A549 (cell line): Measurements from ENCODE around the gene NAT10. TPM values are rescaled to one million over a fixed set of nuclear protein-coding genes. Genes with fewer than 3 reads are reported as not detected.

Experiments used
- ATAC-seq, 2 experiments: fragments of 200-7000 bp in 1 of 2; fragments of >200 bp in 1 of 2; cut with Nextera tagmentation in 1 of 2; cut with Tn5 transposase in 1 of 2; 3 replicates each; pipeline versions ENCODE4 v1.8.0 to v1.9.1; 2018 to 2020; ENCODE audit warnings: mild to moderate bottlenecking in 1 of 2, moderate library complexity in 1 of 2
- CTCF ChIA-PET: fragments of 300-600 bp; sonication (Branson Sonifier 250); formaldehyde crosslinking; extraction: SDS; loops from one replicate; lab custom pipeline; 2021; ENCODE audit warnings: antibody characterized with exemption, inconsistent platforms; lab: Yijun Ruan, JAX
- POLR2A ChIA-PET: fragments of 350-600 bp; formaldehyde crosslinking; extraction: SDS; loops from one replicate; lab custom pipeline; 2021; ENCODE audit warnings: antibody characterized with exemption, inconsistent platforms; lab: Yijun Ruan, JAX
- DNase-seq, 2 experiments: peaks; one replicate each; pipeline versions ENCODE4 v3.0.0 to v3.0.0-alpha.2; 2011 to 2016; ENCODE audit warnings: low read depth in 1 of 2, low spot score in 1 of 2
- FAIRE-seq: peaks from 2 replicates; lab custom pipeline; 2011; peaks lifted over from hg19 to GRCh38; lab: Jason Lieb, UNC
- H3K27ac ChIP-seq, 2 experiments: fragments of >200 bp; sonication (Bioruptor Twin); formaldehyde crosslinking; 3 replicates each; pipeline ENCODE4 v1.5.1; 2016 to 2017
- H3K4me1 ChIP-seq: fragments of >200 bp; sonication (Bioruptor Twin); formaldehyde crosslinking; 3 replicates; pipeline ENCODE4 v1.6.1; 2016
- H3K4me2 ChIP-seq: fragments of >200 bp; sonication (Bioruptor Twin); formaldehyde crosslinking; 3 replicates; pipeline ENCODE4 v1.6.1; 2016
- H3K4me3 ChIP-seq: fragments of >200 bp; sonication (Bioruptor Twin); formaldehyde crosslinking; 3 replicates; pipeline ENCODE4 v1.5.1; 2016
- H3K9me3 ChIP-seq: fragments of >200 bp; sonication (Bioruptor Twin); formaldehyde crosslinking; 3 replicates; pipeline ENCODE4 v1.6.1; 2016
- CHD2 ChIP-seq: fragments of 150-350 bp; IDR thresholded peaks from 2 replicates; pipeline ENCODE4 v1.6.1; 2014; ENCODE audit warnings: low read length; ENCODE audit not compliant: partially characterized antibody
- EHMT2 ChIP-seq: fragments of 200-600 bp; sonication (generic); IDR thresholded peaks from 2 replicates; pipeline ENCODE4 v1.6.1; 2016; ENCODE audit warnings: antibody characterized with exemption, low read depth, mild to moderate bottlenecking, moderate library complexity
- FOSB ChIP-seq: fragments of 250-450 bp; sonication (Bioruptor Pico); IDR thresholded peaks from 2 replicates; pipeline ENCODE4 v1.5.0; 2020; ENCODE audit warnings: mild to moderate bottlenecking, moderate library complexity
- HDAC2 ChIP-seq: fragments of 200-600 bp; sonication (generic); IDR thresholded peaks from 2 replicates; pipeline ENCODE4 v1.6.1; 2016
- HES2 ChIP-seq: fragments of >200 bp; sonication (Bioruptor Twin); formaldehyde crosslinking; IDR thresholded peaks from 2 replicates; pipeline ENCODE4 v1.6.1; 2016
- HOXB5 ChIP-seq: fragments of 250-450 bp; sonication (Bioruptor Pico); IDR thresholded peaks from 2 replicates; pipeline ENCODE4 v1.5.0; 2020; ENCODE audit warnings: mild to moderate bottlenecking, moderate library complexity
- JUN ChIP-seq, 2 experiments: fragments of >200 bp; sonication (Bioruptor Twin); formaldehyde crosslinking; IDR thresholded peaks; 2 replicates in 1 of 2; 3 replicates in 1 of 2; pipeline ENCODE4 v1.6.1; 2016 to 2017
- NR3C1 ChIP-seq: fragments of >200 bp; sonication (Bioruptor Twin); formaldehyde crosslinking; IDR thresholded peaks from 3 replicates; pipeline ENCODE4 v1.6.1; 2017
- PHF8 ChIP-seq: fragments of 200-600 bp; sonication (generic); IDR thresholded peaks from 2 replicates; pipeline ENCODE4 v1.6.1; 2016; ENCODE audit warnings: low read depth, mild to moderate bottlenecking, antibody characterized with exemption, moderate library complexity, borderline replicate concordance
- POLR2A ChIP-seq: IDR thresholded peaks from 2 replicates; pipeline ENCODE4 v1.6.1; 2012; ENCODE audit warnings: mild to moderate bottlenecking, low read length
- REST ChIP-seq: fragments of 200-600 bp; sonication (generic); IDR thresholded peaks from 2 replicates; pipeline ENCODE4 v1.6.1; 2016; ENCODE audit warnings: antibody characterized with exemption, mild to moderate bottlenecking, moderate library complexity
- RNF2 ChIP-seq: fragments of 200-600 bp; sonication (generic); IDR thresholded peaks from 2 replicates; pipeline ENCODE4 v1.6.1; 2016; ENCODE audit warnings: low read depth, mild to moderate bottlenecking, antibody characterized with exemption, moderate library complexity, borderline replicate concordance
- ZFP36 ChIP-seq: fragments of 450-650 bp; IDR thresholded peaks from 2 replicates; pipeline ENCODE4 v1.6.1; 2014; ENCODE audit warnings: borderline replicate concordance; ENCODE audit not compliant: partially characterized antibody
- WGBS: methylation state at CpG from one replicate; pipeline ENCODE4 v1.1.6; 2017; ENCODE audit errors: missing lambda C conversion rate; 5-methylcytosine and 5-hydroxymethylcytosine counted together
- polyA plus RNA-seq, 4 experiments: library from polyadenylated mRNA; depleted of rRNA in 3 of 4; stranded (reverse); fragments of >200 nt; fragmentation: RNase III in 1 of 4; extraction: RNeasy Plus Mini Kit Qiagen cat#74134 plus additional on column Dnase treatment in 1 of 4; gene quantifications; 2 replicates in 3 of 4; 3 replicates in 1 of 4; pipeline ENCODE4 v1.2.3, GENCODE V29; 2011 to 2017
- TF ChIP-seq, protein P1 (sequence below): IDR thresholded peaks from 2 replicates; pipeline ENCODE4 v1.6.1; 2012
- TF ChIP-seq, protein P2 (sequence below): fragments of 250-450 bp; sonication (Bioruptor Pico); IDR thresholded peaks from 2 replicates; pipeline ENCODE4 v1.5.0; 2021; ENCODE audit warnings: mild to moderate bottlenecking, moderate library complexity, borderline replicate concordance
- TF ChIP-seq, protein P3 (sequence below): fragments of 150-350 bp; IDR thresholded peaks from 2 replicates; pipeline ENCODE4 v1.6.1; 2014; ENCODE audit warnings: low read depth, mild to moderate bottlenecking, low read length
- TF ChIP-seq, protein P4 (sequence below): fragments of 450-650 bp; IDR thresholded peaks from 2 replicates; pipeline ENCODE4 v1.6.1; 2014; ENCODE audit warnings: antibody characterized with exemption

The NAT10 gene
- polyA plus RNA-seq, 2 of the 4 experiments (the other 2 are of a cell fraction): 38.6 to 59.3 TPM

GRCh38 chr11:34188181-34188580 is 82.8 kb downstream of the NAT10 start:
- POLR2A ChIA-PET: no interaction called here
- H3K4me2 ChIP-seq: no peak overlapping the region
- FAIRE-seq: no peak
- no peak for ATAC-seq
- H3K4me1 ChIP-seq: peaks cover 17% of the 10 kb centered on the region
- H3K4me3 ChIP-seq: no peak overlapping the region
- TF ChIP-seq CHD2: no peak
- no peak for TF ChIP-seq JUN (IDR thresholded peaks at IDR 0.05)
- TF ChIP-seq NR3C1: no peak
- TF ChIP-seq, protein P1, sequence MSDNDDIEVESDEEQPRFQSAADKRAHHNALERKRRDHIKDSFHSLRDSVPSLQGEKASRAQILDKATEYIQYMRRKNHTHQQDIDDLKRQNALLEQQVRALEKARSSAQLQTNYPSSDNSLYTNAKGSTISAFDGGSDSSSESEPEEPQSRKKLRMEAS: no peak
- TF ChIP-seq HES2: no peak
- TF ChIP-seq, protein P2, sequence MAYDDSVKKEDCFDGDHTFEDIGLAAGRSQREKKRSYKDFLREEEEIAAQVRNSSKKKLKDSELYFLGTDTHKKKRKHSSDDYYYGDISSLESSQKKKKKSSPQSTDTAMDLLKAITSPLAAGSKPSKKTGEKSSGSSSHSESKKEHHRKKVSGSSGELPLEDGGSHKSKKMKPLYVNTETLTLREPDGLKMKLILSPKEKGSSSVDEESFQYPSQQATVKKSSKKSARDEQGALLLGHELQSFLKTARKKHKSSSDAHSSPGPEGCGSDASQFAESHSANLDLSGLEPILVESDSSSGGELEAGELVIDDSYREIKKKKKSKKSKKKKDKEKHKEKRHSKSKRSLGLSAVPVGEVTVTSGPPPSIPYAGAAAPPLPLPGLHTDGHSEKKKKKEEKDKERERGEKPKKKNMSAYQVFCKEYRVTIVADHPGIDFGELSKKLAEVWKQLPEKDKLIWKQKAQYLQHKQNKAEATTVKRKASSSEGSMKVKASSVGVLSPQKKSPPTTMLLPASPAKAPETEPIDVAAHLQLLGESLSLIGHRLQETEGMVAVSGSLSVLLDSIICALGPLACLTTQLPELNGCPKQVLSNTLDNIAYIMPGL (CRISPR knock-in tag): no peak
- TF ChIP-seq POLR2A: no peak
- no peak for TF ChIP-seq PHF8
- TF ChIP-seq EHMT2: no peak
- TF ChIP-seq, protein P3, sequence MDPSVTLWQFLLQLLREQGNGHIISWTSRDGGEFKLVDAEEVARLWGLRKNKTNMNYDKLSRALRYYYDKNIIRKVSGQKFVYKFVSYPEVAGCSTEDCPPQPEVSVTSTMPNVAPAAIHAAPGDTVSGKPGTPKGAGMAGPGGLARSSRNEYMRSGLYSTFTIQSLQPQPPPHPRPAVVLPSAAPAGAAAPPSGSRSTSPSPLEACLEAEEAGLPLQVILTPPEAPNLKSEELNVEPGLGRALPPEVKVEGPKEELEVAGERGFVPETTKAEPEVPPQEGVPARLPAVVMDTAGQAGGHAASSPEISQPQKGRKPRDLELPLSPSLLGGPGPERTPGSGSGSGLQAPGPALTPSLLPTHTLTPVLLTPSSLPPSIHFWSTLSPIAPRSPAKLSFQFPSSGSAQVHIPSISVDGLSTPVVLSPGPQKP: no peak
- TF ChIP-seq HOXB5 (CRISPR knock-in tag): no peak
- TF ChIP-seq ZFP36: no peak
- 83% methylated on average over 5 of the region's 5 CpGs for WGBS
- H3K9me3 ChIP-seq: no peaks in the 10 kb centered on the region
- H3K27ac ChIP-seq: no peak overlapping the region
- DNase-seq: no peak
- CTCF ChIA-PET: interaction anchor here (1.0 to 4.4 kb wide), 4 partner anchors 10 to 178 kb away, joined by 3 to 30 read pairs (median 14); partner anchors contain the start of gene ABTB2

DNA sequence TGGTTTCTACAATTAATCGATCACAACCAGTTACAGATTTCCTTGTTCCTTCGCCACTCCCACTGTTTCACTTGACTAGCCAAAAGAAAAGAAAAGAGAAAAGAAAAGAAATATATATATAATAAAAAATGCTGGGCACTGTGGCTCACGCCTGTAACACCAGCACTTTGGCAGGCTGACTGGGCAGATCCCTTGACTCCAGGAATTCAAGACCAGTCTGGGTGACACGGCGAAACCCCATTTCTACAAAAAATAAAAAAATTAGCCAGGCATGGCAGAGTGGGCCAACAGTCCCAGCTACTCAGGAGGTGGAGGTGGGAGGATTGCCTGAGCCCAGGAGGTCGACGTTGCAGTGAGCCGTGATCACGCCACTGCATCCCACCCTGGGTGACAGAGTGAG is 83.8 kb downstream of the NAT10 start:
- FAIRE-seq: no peak

More for the DNA sequence above, 83.8 kb downstream of the NAT10 start:
- 95% methylated on average over 9 of the region's 9 CpGs for WGBS
- no peaks in the 10 kb centered on the region for H3K9me3 ChIP-seq
- ChIA-PET POLR2A (no interaction called here), CTCF (interaction anchor here (2.3 to 4.4 kb wide), 3 partner anchors 9 to 177 kb away, joined by 12 to 30 read pairs (median 13); no protein-coding TSS in a partner anchor)
- peaks cover 27% of the 10 kb centered on the region for H3K4me1 ChIP-seq
- no peak for TF ChIP-seq RNF2
- TF ChIP-seq, protein P4, sequence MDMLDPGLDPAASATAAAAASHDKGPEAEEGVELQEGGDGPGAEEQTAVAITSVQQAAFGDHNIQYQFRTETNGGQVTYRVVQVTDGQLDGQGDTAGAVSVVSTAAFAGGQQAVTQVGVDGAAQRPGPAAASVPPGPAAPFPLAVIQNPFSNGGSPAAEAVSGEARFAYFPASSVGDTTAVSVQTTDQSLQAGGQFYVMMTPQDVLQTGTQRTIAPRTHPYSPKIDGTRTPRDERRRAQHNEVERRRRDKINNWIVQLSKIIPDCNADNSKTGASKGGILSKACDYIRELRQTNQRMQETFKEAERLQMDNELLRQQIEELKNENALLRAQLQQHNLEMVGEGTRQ: no peak
- TF ChIP-seq JUN (IDR thresholded peaks at IDR 0.05): no peak
- TF ChIP-seq FOSB: no peak
- no peak for TF ChIP-seq HDAC2
- TF ChIP-seq REST: no peak
- no peak for ATAC-seq
- no peak overlapping the region for H3K4me3 ChIP-seq
- no peak for DNase-seq
- H3K4me2 ChIP-seq: no peak overlapping the region
- no peak overlapping the region for H3K27ac ChIP-seq
